ENCODE data around the gene ZBTB7C.

ZBTB7C gene

DNA sequence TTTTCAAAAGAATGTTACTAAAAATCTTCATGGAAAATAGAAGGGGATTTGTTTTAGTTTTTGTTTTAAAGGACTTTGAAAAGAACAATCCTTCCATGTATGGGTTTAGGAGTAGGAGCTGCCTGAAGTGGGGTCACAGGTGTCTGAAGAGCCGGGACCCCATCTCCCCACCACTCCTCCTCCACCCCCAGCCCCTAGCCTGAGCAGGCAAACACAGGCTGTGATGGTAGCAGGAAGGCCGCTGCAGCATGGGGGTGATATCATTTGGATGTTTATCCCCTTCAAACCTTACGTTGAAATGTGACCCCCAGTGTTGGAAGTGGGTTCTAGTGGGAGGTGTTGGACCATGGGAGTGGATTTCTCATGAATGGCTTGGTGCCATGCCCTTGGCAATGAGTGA, 93.0 kb downstream of the ZBTB7C start:
- no peak overlapping the region for H3K27ac ChIP-seq (ENCODE audit: low read depth, low read length)
- no peaks in the 10 kb centered on the region for H3F3A ChIP-seq (ENCODE audit: insufficient read depth)
- H3K9ac ChIP-seq (ENCODE audit: low read length): no peak overlapping the region
- no peaks in the 10 kb centered on the region for H3K9me3 ChIP-seq (ENCODE audit: insufficient read depth, low read length)
- H3K4me2 ChIP-seq (ENCODE audit: low read depth, low read length, poor library complexity, severe bottlenecking): no peak overlapping the region
- TF ChIP-seq, protein P1, sequence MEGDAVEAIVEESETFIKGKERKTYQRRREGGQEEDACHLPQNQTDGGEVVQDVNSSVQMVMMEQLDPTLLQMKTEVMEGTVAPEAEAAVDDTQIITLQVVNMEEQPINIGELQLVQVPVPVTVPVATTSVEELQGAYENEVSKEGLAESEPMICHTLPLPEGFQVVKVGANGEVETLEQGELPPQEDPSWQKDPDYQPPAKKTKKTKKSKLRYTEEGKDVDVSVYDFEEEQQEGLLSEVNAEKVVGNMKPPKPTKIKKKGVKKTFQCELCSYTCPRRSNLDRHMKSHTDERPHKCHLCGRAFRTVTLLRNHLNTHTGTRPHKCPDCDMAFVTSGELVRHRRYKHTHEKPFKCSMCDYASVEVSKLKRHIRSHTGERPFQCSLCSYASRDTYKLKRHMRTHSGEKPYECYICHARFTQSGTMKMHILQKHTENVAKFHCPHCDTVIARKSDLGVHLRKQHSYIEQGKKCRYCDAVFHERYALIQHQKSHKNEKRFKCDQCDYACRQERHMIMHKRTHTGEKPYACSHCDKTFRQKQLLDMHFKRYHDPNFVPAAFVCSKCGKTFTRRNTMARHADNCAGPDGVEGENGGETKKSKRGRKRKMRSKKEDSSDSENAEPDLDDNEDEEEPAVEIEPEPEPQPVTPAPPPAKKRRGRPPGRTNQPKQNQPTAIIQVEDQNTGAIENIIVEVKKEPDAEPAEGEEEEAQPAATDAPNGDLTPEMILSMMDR (IDR thresholded peaks at IDR 0.05; ENCODE audit: insufficient read depth, low read length, poor library complexity, severe bottlenecking): no peak
- TF ChIP-seq EZH2phosphoT487 (conservative IDR thresholded peaks at IDR 0.05; ENCODE audit: low read length): no peak
- no peaks in the 10 kb centered on the region for H3K9me2 ChIP-seq (replicated peaks; ENCODE audit: insufficient read depth, low read length)
- H3K36me3 ChIP-seq (ENCODE audit: low read length): no peaks in the 10 kb centered on the region
- no peaks in the 10 kb centered on the region for H4K20me1 ChIP-seq (ENCODE audit: low read depth, low read length)
- no peak overlapping the region for H2AFZ ChIP-seq (ENCODE audit: low read depth, low read length, severe bottlenecking)
- no peaks in the 10 kb centered on the region for H3K79me2 ChIP-seq (ENCODE audit: insufficient read depth, low read length)
- H3K4me3 ChIP-seq (ENCODE audit: insufficient read depth, low read length, poor library complexity, severe bottlenecking): no peak overlapping the region
- no peaks in the 10 kb centered on the region for H3K27me3 ChIP-seq (ENCODE audit: low read length)

DNA sequence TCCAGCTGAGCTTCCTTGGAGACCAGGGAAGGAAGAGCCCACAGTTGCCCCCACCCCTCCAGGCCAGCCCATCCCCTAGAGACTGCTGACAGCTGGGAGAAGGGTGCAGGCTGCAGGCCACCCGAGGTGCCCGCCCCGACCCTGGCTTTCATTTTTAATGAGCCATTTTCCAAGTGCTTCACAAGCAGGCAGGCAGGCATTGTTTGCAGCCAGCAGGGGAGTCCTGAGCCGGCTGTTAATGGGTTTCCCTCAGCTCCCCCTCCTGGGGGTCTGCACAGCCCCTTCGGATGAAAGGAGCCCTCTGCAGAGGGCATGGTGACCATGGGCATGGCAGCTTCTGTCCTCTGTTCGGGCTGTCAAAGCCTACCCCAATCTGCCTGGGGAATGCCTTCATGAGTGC, 94.5 kb downstream of the ZBTB7C start:
- Histone ChIP-seq H3K36me3 (ENCODE audit: low read length) (no peaks in the 10 kb centered on the region), H4K20me1 (ENCODE audit: low read depth, low read length) (no peaks in the 10 kb centered on the region), H3K27ac (ENCODE audit: low read depth, low read length) (no peak overlapping the region), H3F3A (ENCODE audit: insufficient read depth) (no peaks in the 10 kb centered on the region), H3K9me2 (replicated peaks; ENCODE audit: insufficient read depth, low read length) (no peaks in the 10 kb centered on the region), H3K9me3 (ENCODE audit: insufficient read depth, low read length) (no peaks in the 10 kb centered on the region), H3K27me3 (ENCODE audit: low read length) (no peaks in the 10 kb centered on the region), H3K79me2 (ENCODE audit: insufficient read depth, low read length) (no peaks in the 10 kb centered on the region), H2AFZ (ENCODE audit: low read depth, low read length, severe bottlenecking) (no peak overlapping the region), H3K9ac (ENCODE audit: low read length) (no peak overlapping the region), H3K4me3 (ENCODE audit: insufficient read depth, low read length, poor library complexity, severe bottlenecking) (no peak overlapping the region), H3K4me2 (ENCODE audit: low read depth, low read length, poor library complexity, severe bottlenecking) (no peak overlapping the region)
- no peak for TF ChIP-seq EZH2phosphoT487 (conservative IDR thresholded peaks at IDR 0.05; ENCODE audit: low read length)
- TF ChIP-seq, protein P1 (IDR thresholded peaks at IDR 0.05; ENCODE audit: insufficient read depth, low read length, poor library complexity, severe bottlenecking): no peak

- Histone ChIP-seq H3K4me2 (ENCODE audit: low read depth, low read length, poor library complexity, severe bottlenecking) (no peak overlapping the region), H3K9me2 (replicated peaks; ENCODE audit: insufficient read depth, low read length) (no peaks in the 10 kb centered on the region), H3K9ac (ENCODE audit: low read length) (no peak overlapping the region), H3K4me3 (ENCODE audit: insufficient read depth, low read length, poor library complexity, severe bottlenecking) (no peak overlapping the region), H3K36me3 (ENCODE audit: low read length) (no peaks in the 10 kb centered on the region), H3K79me2 (ENCODE audit: insufficient read depth, low read length) (no peaks in the 10 kb centered on the region), H4K20me1 (ENCODE audit: low read depth, low read length) (no peaks in the 10 kb centered on the region), H3K9me3 (ENCODE audit: insufficient read depth, low read length) (no peaks in the 10 kb centered on the region), H3K27ac (ENCODE audit: low read depth, low read length) (no peak overlapping the region), H3K27me3 (ENCODE audit: low read length) (no peaks in the 10 kb centered on the region), H3F3A (ENCODE audit: insufficient read depth) (no peaks in the 10 kb centered on the region), H2AFZ (ENCODE audit: low read depth, low read length, severe bottlenecking) (no peak overlapping the region)
- no peak for TF ChIP-seq EZH2phosphoT487 (conservative IDR thresholded peaks at IDR 0.05; ENCODE audit: low read length)
- TF ChIP-seq, protein P1 (IDR thresholded peaks at IDR 0.05; ENCODE audit: insufficient read depth, low read length, poor library complexity, severe bottlenecking): no peak
These were observed 95.4 kb downstream of the ZBTB7C start for GRCh38 chr18:48313792-48314191.

Data from SU-DHL-6 (cell line).